Measurements from ENCODE around the gene AVL9.

- no peak for TF ChIP-seq CTCF (IDR thresholded peaks at IDR 0.05; ENCODE audit: low read depth, low read length, poor library complexity, severe bottlenecking)
- no peak for TF ChIP-seq EZH2phosphoT487 (IDR thresholded peaks at IDR 0.05; ENCODE audit: borderline replicate concordance, low read length)
Observed at GRCh38 chr7:32453341-32454011, 41.8 kb upstream of the AVL9 start.

Data from DOHH2 (cell line).